ENCODE results near the gene CYP3A7.

GRCh38 chr7:99677013-99677647 lies 57.9 kb downstream of the CYP3A7 start:
- TF ChIP-seq CTCF (IDR thresholded peaks at IDR 0.05 in 8 of 11, conservative IDR thresholded peaks at IDR 0.05 in 3 of 11), result no peak
- no peak for TF ChIP-seq POLR2A (IDR thresholded peaks at IDR 0.05)

Data from spleen (tissue), 7 donors.